CD14-positive monocyte (primary cell): Measurements from ENCODE around the gene NINJ1. TPM values are rescaled to one million over a fixed set of nuclear protein-coding genes. Genes with fewer than 3 reads are reported as not detected.

Source experiments
- DNase-seq, 3 donors: peaks; one replicate each; pipeline ENCODE4 v3.0.0-alpha.2; 2011 to 2022
- H2AFZ ChIP-seq: 2 replicates; pipeline ENCODE4 v1.6.0; 2012; ENCODE audit warnings: mild to moderate bottlenecking, low read depth, low read length, inconsistent platforms; ENCODE audit not compliant: insufficient read depth, poor library complexity, severe bottlenecking
- H3K27ac ChIP-seq, 2 donors: 1 replicate in 1 of 2; 2 replicates in 1 of 2; pipeline ENCODE4 v1.5.1; 2012 to 2013; ENCODE audit warnings: low read length in 2 of 2, control low read depth in 1 of 2, inconsistent platforms in 1 of 2, low read depth in 1 of 2, mild to moderate bottlenecking in 1 of 2
- H3K27me3 ChIP-seq, 2 donors: one replicate each; pipeline versions ENCODE4 v1.6.0 to v1.6.1; 2011 to 2013; ENCODE audit warnings: low read length in 2 of 2; ENCODE audit not compliant: control insufficient read depth in 2 of 2, insufficient read depth in 2 of 2
- H3K36me3 ChIP-seq, 2 donors: replicated peaks in 1 of 2; 1 replicate in 1 of 2; 2 replicates in 1 of 2; pipeline versions ENCODE4 v1.5.1 to v1.6.1; 2012 to 2013; ENCODE audit warnings: low read length in 2 of 2, control low read depth in 1 of 2, inconsistent platforms in 1 of 2, mild to moderate bottlenecking in 1 of 2; ENCODE audit not compliant: insufficient read depth in 2 of 2, control insufficient read depth in 1 of 2
- H3K4me1 ChIP-seq, 2 donors: 1 replicate in 1 of 2; 2 replicates in 1 of 2; pipeline versions ENCODE4 v1.5.1 to v1.6.1; 2012 to 2013; ENCODE audit warnings: low read length in 2 of 2, control low read depth in 1 of 2, inconsistent platforms in 1 of 2, mild to moderate bottlenecking in 1 of 2, moderate library complexity in 1 of 2; ENCODE audit not compliant: insufficient read depth in 2 of 2, control insufficient read depth in 1 of 2
- H3K4me2 ChIP-seq: replicated peaks from 2 replicates; pipeline ENCODE3; 2012; ENCODE audit warnings: low read length, moderate library complexity, mild to moderate bottlenecking; ENCODE audit not compliant: poor library complexity, severe bottlenecking; ENCODE audit errors: extremely low read depth
- H3K4me3 ChIP-seq, 3 experiments: fragments of 200-600 bp in 1 of 3; sonication (generic) in 1 of 3; replicated peaks in 1 of 3; 1 replicate in 2 of 3; 2 replicates in 1 of 3; pipeline ENCODE4 v1.5.1; 2011 to 2013; ENCODE audit warnings: low read length in 3 of 3, mild to moderate bottlenecking in 3 of 3, control low read depth in 2 of 3, low read depth in 2 of 3, inconsistent platforms in 1 of 3, moderate library complexity in 1 of 3
- H3K79me2 ChIP-seq: 2 replicates; pipeline ENCODE4 v1.6.0; 2012; ENCODE audit warnings: mild to moderate bottlenecking, control low read depth, inconsistent platforms, low read length, moderate library complexity; ENCODE audit not compliant: insufficient read depth
- H3K9ac ChIP-seq: 2 replicates; pipeline ENCODE4 v1.6.0; 2017; ENCODE audit warnings: low read length, mild to moderate bottlenecking; ENCODE audit not compliant: insufficient read depth, poor library complexity, severe bottlenecking
- H3K9me3 ChIP-seq, 2 donors: replicated peaks in 1 of 2; 1 replicate in 1 of 2; 2 replicates in 1 of 2; pipeline versions ENCODE4 v1.5.1 to v1.6.1; 2012 to 2013; ENCODE audit warnings: low read length in 2 of 2, control low read depth in 1 of 2; ENCODE audit not compliant: control insufficient read depth in 1 of 2, insufficient read depth in 1 of 2
- H4K20me1 ChIP-seq: 2 replicates; pipeline ENCODE4 v1.6.0; 2012; ENCODE audit warnings: mild to moderate bottlenecking, low read length, control low read depth, moderate library complexity; ENCODE audit not compliant: insufficient read depth
- H3K27ac Mint-ChIP-seq, 7 donors: one replicate each; pipeline ENCODE4 v1.8.0; 2020; ENCODE audit warnings: mild to moderate bottlenecking in 7 of 7, mixed read lengths in 7 of 7, moderate library complexity in 6 of 7, inconsistent platforms in 2 of 7
- H3K27me3 Mint-ChIP-seq, 3 donors: one replicate each; pipeline ENCODE4 v1.8.0; 2021 to 2022; ENCODE audit warnings: low read depth in 3 of 3, mild to moderate bottlenecking in 3 of 3, mixed read lengths in 3 of 3, moderate library complexity in 3 of 3, inconsistent platforms in 1 of 3
- H3K36me3 Mint-ChIP-seq, 2 donors: one replicate each; pipeline ENCODE4 v1.8.0; 2020; ENCODE audit warnings: mixed read lengths in 2 of 2, inconsistent platforms in 1 of 2, mild to moderate bottlenecking in 1 of 2
- H3K4me1 Mint-ChIP-seq: one replicate; pipeline ENCODE4 v1.8.0; 2020; ENCODE audit warnings: mild to moderate bottlenecking, mixed read lengths
- H3K4me3 Mint-ChIP-seq, 2 donors: one replicate each; pipeline ENCODE4 v1.8.0; 2020; ENCODE audit warnings: mild to moderate bottlenecking in 2 of 2, mixed read lengths in 2 of 2, moderate library complexity in 1 of 2
- H3K9me3 Mint-ChIP-seq, 7 donors: one replicate each; pipeline ENCODE4 v1.8.0; 2020 to 2022; ENCODE audit warnings: mixed read lengths in 7 of 7, mild to moderate bottlenecking in 6 of 7, moderate library complexity in 6 of 7, inconsistent platforms in 2 of 7
- WGBS: methylation state at CpG from one replicate; pipeline ENCODE4 v1.1.5; 2013; ENCODE audit warnings: missing lambda C conversion rate; ENCODE audit not compliant: insufficient coverage; 5-methylcytosine and 5-hydroxymethylcytosine counted together
- intact Hi-C, 2 donors: fragments of 100-400 bp; cut with micrococcal nuclease; formaldehyde crosslinking; loops; one replicate each; pipeline versions ENCODE4 v1.15.0 to v1.15.1; 2023
- polyA plus RNA-seq, 3 donors: library from polyadenylated mRNA; depleted of rRNA in 1 of 3; unstranded in 2 of 3; stranded (reverse) in 1 of 3; fragments of 300-500 nt in 2 of 3; fragments of >200 nt in 1 of 3; fragmentation: Illumina TruSeq in 2 of 3; gene quantifications; 1 replicate in 2 of 3; 2 replicates in 1 of 3; pipeline ENCODE4 v1.2.3, GENCODE V29; 2012 to 2021
- TF ChIP-seq, protein P1 (sequence below): fragments of 200-600 bp; IDR thresholded peaks from one replicate; pipeline ENCODE4 v1.8.0; 2022; ENCODE audit warnings: antibody characterized with exemption, mild to moderate bottlenecking

Gene NINJ1
- polyA plus RNA-seq, 3 donors: 290 to 610 (median 469) TPM

DNA sequence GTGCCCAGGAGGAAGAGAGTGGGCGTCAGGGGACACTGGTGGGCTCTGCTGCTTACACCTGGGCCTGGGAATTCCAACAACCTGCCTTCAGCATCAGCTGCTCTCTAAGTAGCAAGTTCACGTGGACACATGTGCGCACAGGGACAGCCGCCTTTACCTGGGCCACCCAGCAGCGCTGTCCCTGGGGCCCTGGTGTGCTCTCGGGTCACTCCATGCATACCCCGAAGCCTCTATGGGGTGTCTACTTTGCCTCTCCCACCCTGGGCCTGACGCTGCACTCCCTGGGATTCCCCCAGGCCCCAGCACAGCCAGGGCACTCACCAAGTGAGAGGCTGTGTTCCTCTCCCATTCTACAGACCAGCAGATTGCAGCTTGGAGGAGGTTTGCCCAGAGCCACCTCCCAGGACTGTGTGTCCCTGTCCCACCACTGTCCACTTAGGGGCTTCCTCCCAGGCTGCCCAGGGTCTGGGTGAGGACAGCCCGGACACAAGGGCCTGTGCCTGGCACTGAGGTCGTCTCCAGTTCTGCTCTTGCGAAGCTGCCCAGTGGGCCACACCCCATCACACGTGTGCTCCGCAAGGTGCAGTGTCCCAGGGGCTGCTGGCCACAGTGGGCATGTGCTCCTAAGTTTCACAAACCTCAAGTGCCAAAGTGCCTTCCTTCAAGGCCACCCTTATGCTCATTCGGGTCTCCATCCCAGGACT, 5.9 kb downstream of the NINJ1 start:
- Histone ChIP-seq H3K4me2 (peak overlapping the region; percentile 92), H3K27me3 (no peaks in the 10 kb centered on the region), H3K4me3 (peak overlapping the region in 1 of 3 experiments; percentile 83), H3K4me1 (peaks cover 72 to 79% of the 10 kb centered on the region in 2 donors), H3K27ac (peak overlapping the region; percentile 69 to 71), H3K9ac (no peak overlapping the region), H3K79me2 (peaks cover 85% of the 10 kb centered on the region), H3K9me3 (no peaks in the 10 kb centered on the region), H4K20me1 (peaks cover 92% of the 10 kb centered on the region), H2AFZ (no peak overlapping the region), H3K36me3 (peaks cover 46 to 60% of the 10 kb centered on the region in 2 donors)
- intact Hi-C loops: no loop called here
- Mint-ChIP-seq H3K27me3 (peaks cover 0 to 4% (median 0%) of the 10 kb centered on the region in 3 donors), H3K27ac (peak overlapping the region; percentile 86 to 93 (median 90)), H3K4me3 (peak overlapping the region; percentile 7 to 35), H3K9me3 (no peaks in the 10 kb centered on the region), H3K36me3 (peaks cover 71 to 91% of the 10 kb centered on the region in 2 donors), H3K4me1 (peaks cover 74% of the 10 kb centered on the region)
- whole genome bisulfite sequencing: 81% methylated on average over 13 of the region's 14 CpGs
- TF ChIP-seq, protein P1, sequence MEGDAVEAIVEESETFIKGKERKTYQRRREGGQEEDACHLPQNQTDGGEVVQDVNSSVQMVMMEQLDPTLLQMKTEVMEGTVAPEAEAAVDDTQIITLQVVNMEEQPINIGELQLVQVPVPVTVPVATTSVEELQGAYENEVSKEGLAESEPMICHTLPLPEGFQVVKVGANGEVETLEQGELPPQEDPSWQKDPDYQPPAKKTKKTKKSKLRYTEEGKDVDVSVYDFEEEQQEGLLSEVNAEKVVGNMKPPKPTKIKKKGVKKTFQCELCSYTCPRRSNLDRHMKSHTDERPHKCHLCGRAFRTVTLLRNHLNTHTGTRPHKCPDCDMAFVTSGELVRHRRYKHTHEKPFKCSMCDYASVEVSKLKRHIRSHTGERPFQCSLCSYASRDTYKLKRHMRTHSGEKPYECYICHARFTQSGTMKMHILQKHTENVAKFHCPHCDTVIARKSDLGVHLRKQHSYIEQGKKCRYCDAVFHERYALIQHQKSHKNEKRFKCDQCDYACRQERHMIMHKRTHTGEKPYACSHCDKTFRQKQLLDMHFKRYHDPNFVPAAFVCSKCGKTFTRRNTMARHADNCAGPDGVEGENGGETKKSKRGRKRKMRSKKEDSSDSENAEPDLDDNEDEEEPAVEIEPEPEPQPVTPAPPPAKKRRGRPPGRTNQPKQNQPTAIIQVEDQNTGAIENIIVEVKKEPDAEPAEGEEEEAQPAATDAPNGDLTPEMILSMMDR: no peak
- DNase-seq: peak in 1 of 3 donors; percentile 16

DNA sequence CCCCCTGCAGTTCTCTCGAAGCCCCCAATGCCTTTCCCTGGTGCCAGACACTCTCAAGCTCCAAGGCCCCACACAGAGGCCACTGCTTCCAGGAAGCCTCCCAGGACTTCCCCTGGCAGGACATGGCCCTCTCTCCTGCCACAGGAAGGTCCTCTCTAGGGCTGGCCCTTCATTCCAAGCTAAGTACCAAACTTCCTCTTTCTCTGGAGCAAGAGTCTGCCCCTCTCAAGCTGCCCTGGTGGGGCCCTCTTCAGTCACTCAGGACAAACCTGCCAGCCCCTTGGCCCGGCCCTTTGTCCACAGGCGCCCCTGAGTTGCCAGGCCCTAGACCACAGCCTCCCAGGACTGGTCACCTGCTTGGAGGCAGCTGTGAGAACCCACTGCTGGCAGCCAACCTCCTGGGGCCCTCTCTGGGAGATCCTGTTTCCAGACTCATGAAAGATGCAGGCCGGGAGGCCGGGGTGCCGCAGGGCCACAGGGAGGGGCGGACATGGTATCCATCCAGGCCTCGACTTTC, 6.6 kb downstream of the NINJ1 start:
- Histone ChIP-seq H3K4me2 (peak overlapping the region; percentile 92), H3K79me2 (peaks cover 82% of the 10 kb centered on the region), H3K27me3 (no peaks in the 10 kb centered on the region), H3K9ac (no peak overlapping the region), H4K20me1 (peaks cover 92% of the 10 kb centered on the region), H2AFZ (no peak overlapping the region), H3K36me3 (peaks cover 53 to 68% of the 10 kb centered on the region in 2 donors), H3K4me1 (peaks cover 70 to 79% of the 10 kb centered on the region in 2 donors), H3K4me3 (peak overlapping the region in 1 of 3 experiments; percentile 83), H3K9me3 (no peaks in the 10 kb centered on the region), H3K27ac (peak overlapping the region; percentile 69 to 71)
- Mint-ChIP-seq H3K27me3 (peaks cover 0 to 3% (median 0%) of the 10 kb centered on the region in 3 donors), H3K27ac (peak overlapping the region; percentile 86 to 93 (median 90)), H3K9me3 (peaks cover 0 to 2% (median 0%) of the 10 kb centered on the region in 7 donors), H3K4me3 (peak overlapping the region; percentile 52 to 62), H3K4me1 (peaks cover 71% of the 10 kb centered on the region), H3K36me3 (peaks cover 71 to 91% of the 10 kb centered on the region in 2 donors)
- WGBS: 45% methylated on average over 8 of the region's 8 CpGs
- intact Hi-C loops: no loop called here
- DNase-seq: peak in 2 of 3 donors; percentile 72
- TF ChIP-seq, protein P1: no peak
